Right cardiac atrium (tissue), 5 donors: ENCODE measurements around the gene ACP4. TPM values are rescaled to one million over a fixed set of nuclear protein-coding genes. Genes with fewer than 3 reads are reported as not detected.
"Not testable (repeated sequence)": the region's sequence is repeated elsewhere in the genome, so short reads cannot be mapped to it uniquely, and the experiment has no call there.

Experiments
- ATAC-seq, 2 donors: fragments of 200-7000 bp; cut with Tn5 transposase; one replicate each; pipeline versions ENCODE4 v1.8.0 to v1.9.1; 2020; ENCODE audit warnings: moderate library complexity in 2 of 2, mild to moderate bottlenecking in 1 of 2
- DNase-seq, 3 donors: peaks; one replicate each; pipeline ENCODE4 v3.0.0-alpha.2; 2020
- H3K27ac ChIP-seq: one replicate; pipeline ENCODE4 v1.5.1; 2013; ENCODE audit warnings: mild to moderate bottlenecking, low read length, control low read depth, moderate library complexity
- H3K27me3 ChIP-seq: one replicate; pipeline ENCODE4 v1.6.1; 2013; ENCODE audit not compliant: control insufficient read depth, insufficient read depth
- H3K4me1 ChIP-seq: one replicate; pipeline ENCODE4 v1.6.1; 2013; ENCODE audit warnings: low read length; ENCODE audit not compliant: control insufficient read depth, insufficient read depth
- H3K4me3 ChIP-seq: one replicate; pipeline ENCODE4 v1.5.1; 2013; ENCODE audit warnings: low read length, control low read depth
- H3K9me3 ChIP-seq: one replicate; pipeline ENCODE4 v1.6.1; 2013; ENCODE audit warnings: low read length; ENCODE audit not compliant: control insufficient read depth
- WGBS: extraction: QIAGEN DNeasy Blood & Tissue Kit; methylation state at CpG from one replicate; pipeline ENCODE4 v1.1.7; 2013; 5-methylcytosine and 5-hydroxymethylcytosine counted together
- intact Hi-C, 4 donors: fragments of 100-400 bp; cut with DNase I; formaldehyde crosslinking; loops; one replicate each; pipeline versions ENCODE4 v1.11.0 to v1.14.0; 2022 to 2023
- polyA plus RNA-seq: library from polyadenylated mRNA; stranded (reverse); fragments of 200-250 nt; gene quantifications from one replicate; pipeline ENCODE4 v1.2.3, GENCODE V29; 2013
- total RNA-seq, 4 donors: library from RNA; stranded (reverse); fragmentation: NEBNext Ultra II Directional; extraction: Animal tissue kit (Norgen Biotek cat#: 25700); gene quantifications; one replicate each; pipeline ENCODE4 v1.2.1, GENCODE V29; 2021
- donor health status: healthy with polysubstance abuse.
- donor health status: DM: no; HTN: yes; CAD: no.
- donor health status: DM: no; HTN: no; CAD: no.
- donor health status: DM: no; HTN: yes; CAD: no; lungs with severe emphysema.
- donor health status: DM: yes; HTN: yes; CAD: no.

Gene ACP4
- total and polyA plus RNA-seq, 5 donors: not detected

- intact Hi-C loops: no loop called here
- Histone ChIP-seq H3K4me1 (no peaks in the 10 kb centered on the region), H3K4me3 (no peak overlapping the region), H3K27me3 (no peaks in the 10 kb centered on the region), H3K9me3 (no peaks in the 10 kb centered on the region), H3K27ac (no peak overlapping the region)
- 77% methylated on average over 18 of the region's 18 CpGs for WGBS
- no peak for DNase-seq
- no peak for ATAC-seq
Measured at GRCh38 chr19:50797781-50798658, 7.8 kb downstream of the ACP4 start.

GRCh38 chr19:50798659-50799546 is 8.7 kb downstream of the ACP4 start:
- Histone ChIP-seq H3K4me1 (peaks cover 6% of the 10 kb centered on the region), H3K27me3 (no peaks in the 10 kb centered on the region), H3K9me3 (no peaks in the 10 kb centered on the region), H3K4me3 (no peak overlapping the region), H3K27ac (no peak overlapping the region)
- WGBS: 90% methylated on average over 21 of the region's 21 CpGs
- ATAC-seq (no peak), DNase-seq (no peak)
- intact Hi-C loops: no loop called here

GRCh38 chr19:50799547-50799851 is 9.3 kb downstream of the ACP4 start:
- DNase-seq (no peak), ATAC-seq (no peak)
- H3K4me1 ChIP-seq: peaks cover 6% of the 10 kb centered on the region
- H3K27me3 ChIP-seq: no peaks in the 10 kb centered on the region
- H3K27ac ChIP-seq: no peak overlapping the region
- H3K9me3 ChIP-seq: no peaks in the 10 kb centered on the region
- no peak overlapping the region for H3K4me3 ChIP-seq
- 84% methylated on average over 3 of the region's 3 CpGs for WGBS
- intact Hi-C loops: no loop called here

GRCh38 chr19:50801107-50801506 is 10.9 kb downstream of the ACP4 start:
- peaks cover 6% of the 10 kb centered on the region for H3K4me1 ChIP-seq
- intact Hi-C loops: no loop called here
- no peak for DNase-seq
- WGBS: 89% methylated on average over 8 of the region's 8 CpGs
- no peaks in the 10 kb centered on the region for H3K9me3 ChIP-seq
- H3K27ac ChIP-seq: no peak overlapping the region
- H3K27me3 ChIP-seq: no peaks in the 10 kb centered on the region
- no peak overlapping the region for H3K4me3 ChIP-seq
- ATAC-seq: no peak

GRCh38 chr19:50803633-50804419 is 13.6 kb downstream of the ACP4 start:
- peaks cover 6% of the 10 kb centered on the region for H3K4me1 ChIP-seq
- DNase-seq (peak in 1 of 3 donors; percentile 63), ATAC-seq (peak; percentile 8 to 12)
- H3K27ac ChIP-seq: peak overlapping the region; percentile 89
- WGBS: under 1% methylated on average over 40 of the region's 40 CpGs
- intact Hi-C loops: no loop called here
- no peaks in the 10 kb centered on the region for H3K27me3 ChIP-seq
- H3K4me3 ChIP-seq: peak overlapping the region; percentile 94
- H3K9me3 ChIP-seq: no peaks in the 10 kb centered on the region

GRCh38 chr19:50804420-50805272 is 14.4 kb downstream of the ACP4 start:
- Histone ChIP-seq H3K4me3 (peak overlapping the region; percentile 94), H3K9me3 (no peaks in the 10 kb centered on the region), H3K4me1 (peaks cover 6% of the 10 kb centered on the region), H3K27me3 (no peaks in the 10 kb centered on the region), H3K27ac (peak overlapping the region; percentile 89)
- DNase-seq (peak; percentile 100), ATAC-seq (peak; percentile 99 to 100)
- intact Hi-C loops: no loop called here
- under 1% methylated on average over 62 of the region's 62 CpGs for WGBS

- WGBS: 54% methylated on average over 1 of the region's 1 CpG
- ATAC-seq (no peak), DNase-seq (no peak)
- Histone ChIP-seq H3K27ac (no peak overlapping the region), H3K4me1 (no peaks in the 10 kb centered on the region), H3K27me3 (no peaks in the 10 kb centered on the region), H3K9me3 (no peaks in the 10 kb centered on the region), H3K4me3 (no peak overlapping the region)
- intact Hi-C loops: no loop called here
Measured at GRCh38 chr19:50808856-50809255, 18.6 kb downstream of the ACP4 start.

GRCh38 chr19:50811622-50812238 is 21.5 kb downstream of the ACP4 start:
- H3K4me3 ChIP-seq, ATAC-seq, intact Hi-C loops, DNase-seq, H3K27me3 ChIP-seq, H3K27ac ChIP-seq, H3K4me1 ChIP-seq, H3K9me3 ChIP-seq: not testable (repeated sequence)
- WGBS: 74% methylated on average over 3 of the region's 3 CpGs

- DNase-seq (no peak), ATAC-seq (no peak)
- intact Hi-C loops: no loop called here
- Histone ChIP-seq H3K9me3 (no peaks in the 10 kb centered on the region), H3K4me1 (no peaks in the 10 kb centered on the region), H3K27me3 (no peaks in the 10 kb centered on the region), H3K4me3 (no peak overlapping the region), H3K27ac (no peak overlapping the region)
- WGBS: 59% methylated on average over 3 of the region's 3 CpGs
Measured at GRCh38 chr19:50812474-50812873, 22.3 kb downstream of the ACP4 start.

- WGBS: 75% methylated on average over 5 of the region's 5 CpGs
- H3K4me1 ChIP-seq: no peaks in the 10 kb centered on the region
- DNase-seq: no peak
- no peak overlapping the region for H3K4me3 ChIP-seq
- no peak overlapping the region for H3K27ac ChIP-seq
- no peaks in the 10 kb centered on the region for H3K9me3 ChIP-seq
- intact Hi-C loops: no loop called here
- no peaks in the 10 kb centered on the region for H3K27me3 ChIP-seq
- no peak for ATAC-seq
Measured at GRCh38 chr19:50814883-50815282, 24.7 kb downstream of the ACP4 start.
